ENCODE results near the gene HDAC2. TPM values are rescaled to one million over a fixed set of nuclear protein-coding genes. Genes with fewer than 3 reads are reported as not detected.
A peak's percentile ranks its signal among the peaks of the same experiment; 100 is the strongest.
"Not testable (repeated sequence)": the region's sequence is repeated elsewhere in the genome, so short reads cannot be mapped to it uniquely, and the experiment has no call there.

HDAC2 gene
- total RNA-seq, 2 donors from 2014 or later, result 275 to 335 TPM

DNA sequence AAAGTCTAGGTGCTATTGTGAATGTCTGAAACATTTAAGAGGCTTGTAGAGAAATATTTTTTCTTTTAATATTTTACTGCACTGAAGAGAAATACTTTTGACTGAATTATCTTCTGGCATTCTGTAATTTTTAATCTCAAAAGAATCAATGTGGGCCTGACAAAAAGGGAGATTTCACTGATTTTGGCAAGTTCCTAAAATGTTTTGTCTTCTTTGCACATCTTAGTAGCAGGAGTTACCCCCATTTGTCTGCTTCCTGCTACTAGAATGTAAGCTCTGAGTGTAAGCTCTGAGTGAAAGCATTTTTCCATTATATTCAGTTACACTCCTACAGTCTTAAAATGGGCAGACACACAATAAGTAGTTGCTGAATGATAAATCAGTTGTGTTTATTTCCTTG is 31.1 kb downstream of the HDAC2 start:
- H3K4me1 Mint-ChIP-seq, result no peaks in the 10 kb centered on the region
- no peak for DNase-seq
- H3K4me3 ChIP-seq (ENCODE audit: low read length), result no peak overlapping the region
- TF ChIP-seq CTCF (conservative IDR thresholded peaks at IDR 0.05), result no peak
- H3K4me3 Mint-ChIP-seq, result no peak overlapping the region
- H3K27me3 Mint-ChIP-seq (ENCODE audit: insufficient read depth), result no peaks in the 10 kb centered on the region
- peaks cover 65% of the 10 kb centered on the region for H3K36me3 Mint-ChIP-seq (ENCODE audit: low read depth)
- no peaks in the 10 kb centered on the region for H3K9me3 Mint-ChIP-seq
- H3K27ac ChIP-seq (ENCODE audit: low read depth, low read length), result no peak overlapping the region
- H3K27ac Mint-ChIP-seq, result no peak overlapping the region
- H3K4me1 ChIP-seq (ENCODE audit: control insufficient read depth, insufficient read depth, low read length), result no peaks in the 10 kb centered on the region
- H3K9me3 ChIP-seq (ENCODE audit: control insufficient read depth, low read length), result peaks cover 3% of the 10 kb centered on the region
- H3K27me3 ChIP-seq (ENCODE audit: control insufficient read depth, insufficient read depth, low read length, poor library complexity, severe bottlenecking), result no peaks in the 10 kb centered on the region
- no peak overlapping the region for H3K9ac ChIP-seq (ENCODE audit: extremely low read depth, low read length, poor library complexity, severe bottlenecking)
- H3K36me3 ChIP-seq (ENCODE audit: control insufficient read depth, insufficient read depth, low read length), result peaks cover 85% of the 10 kb centered on the region

DNA sequence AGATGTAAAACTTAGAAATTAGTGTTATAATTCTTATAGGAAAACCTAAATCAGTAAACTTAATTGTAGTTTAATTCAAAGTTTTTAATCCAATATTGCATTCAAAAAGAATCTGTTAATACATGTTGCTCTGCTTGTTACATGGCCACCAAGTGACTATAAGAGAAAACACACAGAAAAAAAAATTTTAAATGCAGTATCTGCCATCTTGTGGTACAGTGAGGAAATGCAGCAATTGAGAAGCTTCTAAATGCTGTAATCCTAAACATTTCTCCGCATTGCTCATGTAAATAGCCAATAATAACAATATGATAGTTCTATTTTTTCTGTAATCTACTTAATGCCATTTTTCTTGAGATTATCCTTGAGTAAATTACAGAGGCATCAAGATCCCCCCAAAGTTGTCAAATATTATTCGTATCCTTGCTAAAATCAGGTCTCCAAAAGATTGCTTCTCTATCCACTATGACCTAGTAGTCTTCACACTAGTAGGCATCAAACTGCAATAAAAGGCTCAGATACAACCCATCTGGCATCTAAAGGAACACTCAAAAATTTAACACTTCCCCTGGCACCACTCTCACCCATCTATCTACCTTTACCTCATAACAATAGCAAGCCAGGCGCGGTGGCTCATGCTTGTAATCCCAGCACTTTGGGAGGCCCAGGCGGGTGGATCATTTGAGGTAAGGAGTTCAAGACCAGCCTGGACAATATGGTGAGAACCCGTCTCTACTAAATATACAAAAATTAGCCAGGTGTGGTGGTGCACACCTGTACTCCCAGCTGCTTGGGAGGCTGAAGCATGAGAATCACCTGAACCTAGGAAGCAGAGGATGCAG is 34.6 kb downstream of the HDAC2 start:
- Histone ChIP-seq H3K27me3 (ENCODE audit: control insufficient read depth, insufficient read depth, low read length, poor library complexity, severe bottlenecking) (no peaks in the 10 kb centered on the region), H3K4me3 (ENCODE audit: low read length) (no peak overlapping the region), H3K36me3 (ENCODE audit: control insufficient read depth, insufficient read depth, low read length) (peaks cover 71% of the 10 kb centered on the region), H3K9ac (ENCODE audit: extremely low read depth, low read length, poor library complexity, severe bottlenecking) (no peak overlapping the region), H3K27ac (ENCODE audit: low read depth, low read length) (peak overlapping the region; percentile 22), H3K4me1 (ENCODE audit: control insufficient read depth, insufficient read depth, low read length) (no peaks in the 10 kb centered on the region), H3K9me3 (ENCODE audit: control insufficient read depth, low read length) (peaks cover 22% of the 10 kb centered on the region)
- 90 to 93% methylated on average over 4 to 6 of the region's 6 CpGs for WGBS, 2 experiments (ENCODE audit: insufficient coverage in 1 of 2, insufficient read length in 1 of 2)
- no peaks in the 10 kb centered on the region for H3K27me3 Mint-ChIP-seq (ENCODE audit: insufficient read depth)
- no peak for DNase-seq
- peaks cover 4% of the 10 kb centered on the region for H3K4me1 Mint-ChIP-seq
- H3K9me3 Mint-ChIP-seq, result peaks cover 19% of the 10 kb centered on the region
- TF ChIP-seq CTCF (conservative IDR thresholded peaks at IDR 0.05), result peak; percentile 87
- H3K27ac Mint-ChIP-seq, result no peak overlapping the region
- peaks cover 60% of the 10 kb centered on the region for H3K36me3 Mint-ChIP-seq (ENCODE audit: low read depth)
- H3K4me3 Mint-ChIP-seq, result no peak overlapping the region

GRCh38 chr6:113934101-113934500 is 36.8 kb downstream of the HDAC2 start:
- Mint-ChIP-seq H3K36me3 (ENCODE audit: low read depth) (peaks cover 45% of the 10 kb centered on the region), H3K9me3 (peaks cover 35% of the 10 kb centered on the region), H3K27ac (no peak overlapping the region), H3K4me3 (no peak overlapping the region), H3K27me3 (ENCODE audit: insufficient read depth) (peaks cover 2% of the 10 kb centered on the region), H3K4me1 (peaks cover 4% of the 10 kb centered on the region)
- no peak for DNase-seq
- Histone ChIP-seq H3K27me3 (ENCODE audit: control insufficient read depth, insufficient read depth, low read length, poor library complexity, severe bottlenecking) (no peaks in the 10 kb centered on the region), H3K9me3 (ENCODE audit: control insufficient read depth, low read length) (peaks cover 39% of the 10 kb centered on the region), H3K36me3 (ENCODE audit: control insufficient read depth, insufficient read depth, low read length) (peaks cover 49% of the 10 kb centered on the region), H3K4me3 (ENCODE audit: low read length) (no peak overlapping the region), H3K27ac (ENCODE audit: low read depth, low read length) (no peak overlapping the region), H3K4me1 (ENCODE audit: control insufficient read depth, insufficient read depth, low read length) (no peaks in the 10 kb centered on the region), H3K9ac (ENCODE audit: extremely low read depth, low read length, poor library complexity, severe bottlenecking) (no peak overlapping the region)
- no peak for TF ChIP-seq CTCF (conservative IDR thresholded peaks at IDR 0.05)
- WGBS, 2 experiments (ENCODE audit: insufficient coverage in 1 of 2, insufficient read length in 1 of 2), result 94% methylated on average over 2 of the region's 2 CpGs

DNA sequence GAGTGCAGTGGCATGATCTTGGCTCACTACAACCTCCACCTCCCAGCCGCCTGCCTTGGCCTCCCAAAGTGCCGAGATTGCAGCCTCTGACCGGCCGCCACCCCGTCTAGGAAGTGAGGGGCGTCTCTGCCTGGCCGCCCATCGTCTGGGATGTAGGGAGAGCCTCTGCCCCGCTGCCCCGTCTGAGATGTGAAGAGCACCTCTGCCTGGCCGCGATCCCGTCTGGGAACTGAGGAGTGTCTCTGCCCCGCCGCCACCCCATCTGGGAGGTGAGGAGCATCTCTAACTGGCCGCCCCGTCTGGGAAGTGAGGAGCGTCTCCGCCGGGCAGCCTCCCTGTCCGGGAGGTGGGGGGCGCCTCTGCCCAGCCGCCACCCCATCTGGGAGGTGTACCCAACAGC is 39.0 kb downstream of the HDAC2 start:
- not testable (repeated sequence) for H3K4me3 Mint-ChIP-seq; H3K27me3 ChIP-seq (ENCODE audit: control insufficient read depth, insufficient read depth, low read length, poor library complexity, severe bottlenecking); H3K27ac Mint-ChIP-seq; H3K4me1 Mint-ChIP-seq; H3K4me3 ChIP-seq (ENCODE audit: low read length); H3K9ac ChIP-seq (ENCODE audit: extremely low read depth, low read length, poor library complexity, severe bottlenecking); H3K27ac ChIP-seq (ENCODE audit: low read depth, low read length); DNase-seq; H3K27me3 Mint-ChIP-seq (ENCODE audit: insufficient read depth); H3K4me1 ChIP-seq (ENCODE audit: control insufficient read depth, insufficient read depth, low read length)
- H3K9me3 Mint-ChIP-seq, result peaks cover 35% of the 10 kb centered on the region
- H3K36me3 Mint-ChIP-seq (ENCODE audit: low read depth), result peaks cover 32% of the 10 kb centered on the region
- Histone ChIP-seq H3K36me3 (ENCODE audit: control insufficient read depth, insufficient read depth, low read length) (peaks cover 34% of the 10 kb centered on the region), H3K9me3 (ENCODE audit: control insufficient read depth, low read length) (peaks cover 45% of the 10 kb centered on the region)
- 92 to 97% methylated on average over 6 to 23 of the region's 23 CpGs for WGBS, 2 experiments (ENCODE audit: insufficient coverage in 1 of 2, insufficient read length in 1 of 2)
